Fibroblast of the conjunctiva (primary cell): ENCODE measurements around the gene PDE4D.

Experiments
- DNase-seq: peaks from one replicate; pipeline ENCODE4 v3.0.0-alpha.2; 2010; ENCODE audit warnings: low read depth

PDE4D gene

DNA sequence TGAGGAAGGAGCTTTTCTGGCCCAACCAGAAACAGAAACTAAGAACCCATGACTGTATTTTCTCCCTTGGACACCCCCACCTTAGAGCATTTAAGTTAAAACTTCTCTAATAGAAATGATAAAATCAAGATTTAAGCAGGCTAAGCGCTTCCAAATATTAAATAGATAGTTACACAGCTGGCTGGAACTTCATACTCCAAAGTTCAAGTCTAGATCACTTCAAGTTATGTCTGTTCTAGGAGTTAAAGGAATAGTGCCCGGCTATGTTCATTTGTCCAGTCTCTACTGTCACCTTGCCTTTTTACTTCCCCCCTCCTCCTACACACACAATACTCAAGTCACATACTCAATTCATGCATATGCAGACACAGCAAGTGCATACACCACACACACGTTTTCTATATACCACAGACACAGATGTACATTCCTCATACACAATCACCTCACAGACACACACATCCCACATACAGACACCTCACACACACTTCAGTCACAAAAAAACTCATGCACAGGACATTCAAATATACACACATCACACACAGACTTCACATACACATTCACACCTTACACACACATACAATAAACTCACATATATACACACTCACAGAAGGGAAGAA is 237.7 kb downstream of the PDE4D start:
- no peak for DNase-seq

DNA sequence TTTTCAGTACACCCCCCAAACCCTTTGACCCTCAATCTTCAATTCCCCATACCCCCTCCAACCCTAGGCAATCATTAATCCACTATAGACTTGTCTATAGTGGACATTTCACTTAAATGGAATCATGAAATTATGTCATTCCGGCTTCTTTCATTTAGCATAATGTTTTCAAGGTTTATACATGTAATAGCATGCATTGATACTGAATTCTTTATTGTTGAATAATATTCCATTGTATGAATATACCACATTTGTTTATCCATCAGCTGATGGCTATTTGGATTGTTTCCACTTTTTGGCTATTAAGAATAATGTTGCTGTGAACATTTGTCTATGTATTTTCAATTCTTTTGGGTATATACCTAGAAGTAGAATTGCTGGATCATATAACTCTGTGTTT is 238.8 kb downstream of the PDE4D start:
- no peak for DNase-seq

DNA sequence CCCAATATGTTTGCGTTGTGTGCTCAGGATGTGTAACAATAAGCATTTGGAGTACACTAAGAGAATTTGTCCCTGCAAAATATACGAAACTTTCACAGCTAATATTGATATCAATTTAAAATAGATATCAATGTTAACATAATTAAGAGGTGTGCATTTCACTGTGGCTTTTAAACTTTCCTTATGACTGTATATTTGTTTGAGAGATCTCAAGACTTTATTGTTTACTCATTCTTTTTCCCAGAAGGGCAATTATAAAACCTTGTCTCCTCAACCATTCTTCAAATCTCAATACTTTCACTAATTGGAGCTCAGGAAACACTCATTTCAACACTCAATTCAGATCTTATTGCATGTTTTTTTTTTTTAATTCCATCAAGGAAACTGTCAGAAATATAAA is 241.1 kb downstream of the PDE4D start:
- DNase-seq: no peak

DNA sequence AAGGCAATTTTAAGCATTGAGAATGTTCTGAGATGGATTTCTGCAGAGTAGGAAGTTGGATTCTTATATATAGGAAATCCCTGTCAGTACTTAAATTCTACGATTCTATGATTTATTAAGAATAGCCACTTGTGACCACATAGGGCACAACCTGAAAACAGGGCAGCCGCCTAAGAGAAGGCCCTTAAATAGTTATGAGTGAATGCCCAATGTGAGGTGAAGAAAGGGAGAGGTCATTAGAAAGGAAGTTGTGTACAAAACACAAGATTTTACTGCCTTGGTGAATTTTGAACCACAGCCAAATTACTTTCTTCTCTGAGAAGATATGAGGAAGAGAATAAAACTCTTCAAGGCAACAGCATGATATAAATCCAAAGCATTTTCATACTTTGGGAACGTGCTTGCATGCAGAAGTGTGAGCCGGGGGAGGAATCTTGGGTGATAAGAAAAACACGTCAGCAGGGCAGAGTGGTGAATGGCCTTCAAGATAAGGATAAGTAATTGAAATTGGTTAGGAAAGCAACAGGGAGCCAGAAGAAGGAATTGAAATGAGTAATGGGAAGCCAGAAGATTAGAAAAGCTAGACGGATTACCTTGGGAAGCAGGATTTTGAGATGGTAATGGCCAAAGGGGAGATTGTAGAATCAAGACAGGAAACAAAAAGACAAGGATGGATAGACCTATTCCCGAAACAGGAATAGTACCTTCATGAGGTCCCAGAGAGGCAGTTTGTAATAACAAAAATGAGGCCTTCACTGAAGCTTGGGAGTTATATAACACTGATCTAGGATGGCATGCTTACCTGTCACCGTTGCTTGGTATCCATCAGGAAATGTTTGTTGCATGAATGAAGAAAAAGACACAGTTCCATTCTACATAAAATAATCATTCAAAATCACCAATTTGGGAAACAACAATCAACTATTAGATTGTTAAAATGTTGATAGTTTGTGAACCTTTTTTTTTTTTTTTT is 244.3 kb downstream of the PDE4D start:
- DNase-seq: no peak

DNA sequence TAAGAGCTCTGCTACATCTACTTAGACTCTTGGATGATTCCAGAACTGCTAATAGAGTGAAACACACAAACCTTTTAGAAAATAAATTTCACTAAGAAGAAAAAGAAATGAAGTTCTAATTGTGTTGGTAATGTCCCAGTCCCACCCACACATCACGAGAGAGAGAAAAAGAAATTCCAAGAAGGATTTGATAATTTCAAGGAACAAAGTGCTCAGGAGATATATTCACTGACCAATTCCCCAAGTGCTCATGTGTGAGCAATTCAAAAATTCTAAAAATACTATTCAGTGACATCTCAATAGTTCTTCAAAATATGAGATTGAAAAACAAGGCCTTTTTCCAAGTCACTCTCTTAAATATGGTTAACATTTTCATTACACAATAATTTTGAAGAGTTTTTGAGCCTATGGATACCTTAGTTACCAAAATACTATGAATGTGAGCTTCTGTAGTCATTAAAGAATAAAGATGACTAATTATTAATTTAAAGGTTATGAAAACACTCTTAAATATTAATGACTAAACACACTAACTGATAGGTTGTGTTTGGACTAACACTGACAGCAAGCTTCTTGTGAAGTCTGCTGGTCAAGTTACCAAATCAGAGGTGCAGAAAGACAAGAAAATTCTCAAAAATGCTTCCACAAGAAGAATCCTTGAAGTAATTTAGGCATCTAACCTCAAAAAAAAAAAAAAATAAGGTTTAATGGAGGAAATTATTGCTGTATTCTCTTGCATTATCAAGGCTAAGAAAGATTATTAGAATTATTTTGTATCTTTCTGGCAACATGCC is 245.3 kb downstream of the PDE4D start:
- DNase-seq: no peak

DNA sequence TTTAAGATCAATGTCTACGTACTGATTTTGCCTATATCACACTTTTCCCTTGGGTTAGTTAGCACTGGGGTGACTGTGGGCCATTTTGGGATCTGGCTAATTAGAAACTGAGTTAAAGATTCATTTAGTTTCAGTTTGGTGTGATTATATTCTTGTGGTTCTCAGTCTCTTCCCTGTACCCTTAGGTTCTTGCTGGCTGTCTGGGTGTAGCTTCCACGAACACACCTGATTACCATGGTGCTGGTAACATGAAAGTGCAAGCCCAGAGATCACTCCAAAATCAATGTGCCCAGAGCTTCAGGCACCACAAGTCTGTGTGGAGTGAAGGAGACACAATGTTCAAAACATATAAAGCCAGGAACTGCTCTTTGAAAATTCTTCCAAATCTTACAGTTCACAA is 248.1 kb downstream of the PDE4D start:
- DNase-seq: no peak

DNA sequence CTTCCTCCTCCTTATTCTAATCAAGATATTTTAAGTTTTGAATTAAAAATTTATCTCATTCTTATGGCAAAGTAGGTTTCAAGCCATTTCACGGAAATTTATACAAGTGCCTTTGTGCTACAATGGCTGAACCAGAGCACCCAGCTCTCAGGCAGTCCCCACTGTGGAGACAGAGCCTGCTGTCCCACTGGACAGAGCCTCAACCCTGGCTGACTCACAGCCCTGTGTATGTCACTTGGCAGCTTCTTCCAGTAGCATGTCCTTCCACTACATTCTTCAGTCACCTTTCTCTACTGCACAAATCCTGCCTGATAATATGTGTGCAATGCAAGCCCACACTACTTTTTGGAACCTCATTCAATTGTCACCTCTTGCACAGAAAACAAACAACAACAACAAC is 253.1 kb downstream of the PDE4D start:
- DNase-seq: no peak

DNA sequence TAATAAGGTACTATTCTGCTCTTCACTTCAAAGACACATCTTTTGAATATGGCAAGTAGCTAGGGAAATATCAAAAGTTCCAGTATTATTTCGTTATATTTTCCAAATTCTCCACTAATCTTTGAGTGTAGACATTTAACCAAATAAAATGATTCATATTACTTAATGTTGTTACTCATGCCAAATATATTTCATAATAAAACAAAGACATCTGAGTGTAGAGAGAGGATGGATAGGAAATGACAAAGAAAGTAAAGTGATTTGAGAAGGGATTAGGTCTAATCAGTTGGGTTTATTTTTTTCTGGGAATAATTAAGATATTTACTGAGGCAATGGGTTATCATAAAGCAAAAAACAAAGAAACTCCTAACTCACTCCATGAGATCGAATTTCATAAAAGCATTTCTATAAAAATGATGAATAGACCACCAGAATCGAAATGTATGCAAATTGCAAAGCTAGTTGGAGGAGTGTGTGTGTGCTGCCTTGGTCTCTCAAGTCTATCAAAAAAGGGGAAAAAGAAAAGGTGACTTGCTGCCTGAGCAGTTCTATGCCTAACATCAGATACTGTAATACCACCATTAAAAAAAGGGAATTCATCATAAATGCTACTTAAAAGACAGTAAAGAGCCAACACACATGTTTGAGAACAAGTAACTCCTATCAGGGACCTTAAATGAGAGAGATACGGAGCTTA is 255.5 kb downstream of the PDE4D start:
- DNase-seq: no peak

DNA sequence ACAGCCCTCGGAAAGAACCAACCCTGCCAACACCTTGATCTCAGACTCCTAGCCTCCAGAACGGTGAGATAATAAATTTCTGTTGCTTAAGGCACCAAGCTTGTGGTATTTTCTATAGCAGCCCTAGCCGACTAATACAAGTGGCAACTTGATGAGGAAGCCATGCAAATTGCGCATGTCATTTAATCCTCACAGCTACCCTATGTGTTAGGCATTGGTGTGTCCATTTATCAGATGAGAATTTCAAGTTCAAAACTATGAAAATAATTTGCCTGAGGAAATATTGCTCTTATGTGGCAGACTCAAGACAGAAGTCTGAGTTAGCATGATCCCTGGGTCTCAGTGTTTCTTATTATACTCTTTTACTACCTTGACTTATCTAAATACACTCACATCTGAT is 264.0 kb downstream of the PDE4D start:
- DNase-seq: no peak

DNA sequence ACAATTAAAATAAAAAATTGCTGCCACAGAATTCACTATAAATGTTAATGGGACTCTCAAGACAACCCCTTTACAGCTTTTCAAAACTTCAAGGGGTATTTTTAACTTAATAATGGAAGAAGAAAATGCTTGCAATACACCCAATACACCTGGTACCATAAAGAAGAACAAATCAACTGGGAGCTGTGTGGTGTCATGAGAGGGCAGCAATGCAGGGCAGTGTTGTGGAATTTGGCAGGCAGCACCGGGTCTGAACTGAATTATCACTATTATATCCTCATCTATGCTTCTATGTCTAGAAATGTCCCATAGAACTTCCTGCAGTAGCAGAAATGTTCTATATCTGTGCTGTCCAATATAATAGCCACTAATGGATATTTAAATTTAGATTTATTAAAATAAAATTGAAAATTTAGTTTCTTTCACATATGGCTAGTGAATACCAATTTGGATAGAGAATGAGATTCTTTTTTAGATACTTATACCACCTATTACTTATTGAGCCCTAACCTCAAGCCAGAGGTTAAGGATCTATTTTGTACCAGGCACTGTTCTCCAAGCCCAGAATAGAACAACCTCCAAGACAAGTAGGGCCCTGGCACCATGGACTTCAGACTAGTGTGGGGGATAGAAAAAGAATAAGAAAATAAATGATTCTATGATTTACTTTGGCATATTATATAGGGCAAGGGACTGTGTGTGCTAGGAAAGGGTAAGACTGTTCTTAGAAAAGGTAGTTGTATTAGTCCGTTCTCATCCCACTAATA is 265.3 kb downstream of the PDE4D start:
- no peak for DNase-seq

DNA sequence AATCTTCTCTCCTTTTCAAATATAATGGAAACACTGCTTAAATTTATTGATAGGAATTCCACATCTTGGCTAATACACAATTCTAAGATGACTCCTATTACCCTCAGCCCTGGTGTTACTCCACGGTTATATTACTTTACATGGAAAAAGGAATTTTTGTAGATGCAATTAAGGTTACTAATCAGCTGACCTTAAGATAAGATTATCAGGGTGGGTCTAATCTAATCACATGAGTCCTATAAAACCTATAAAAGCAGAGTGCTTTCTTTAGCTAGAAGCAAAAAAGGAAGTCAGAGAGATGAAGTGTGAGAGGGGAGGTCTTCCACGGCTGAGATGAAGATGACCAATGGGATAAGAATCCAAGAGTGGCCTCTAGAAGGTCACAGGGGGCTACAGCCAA is 268.6 kb downstream of the PDE4D start:
- DNase-seq: no peak

DNA sequence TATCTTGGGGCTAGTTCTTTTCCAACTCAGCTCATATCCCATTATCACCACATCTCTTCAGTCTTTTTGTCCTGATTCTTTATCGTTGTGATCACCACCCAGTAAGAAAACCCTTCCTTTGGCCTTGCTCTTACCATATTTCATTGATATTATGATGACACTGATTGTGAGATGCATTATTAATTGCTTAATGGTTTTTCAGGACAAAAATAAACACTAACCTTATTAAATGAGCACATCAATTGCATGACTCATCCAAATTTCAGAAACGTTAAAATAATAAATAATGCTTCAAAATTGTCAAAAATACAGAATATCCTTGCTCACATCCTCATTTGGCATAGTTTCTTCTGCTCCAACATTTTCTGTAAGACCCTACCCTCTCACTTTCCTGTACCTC is 270.7 kb downstream of the PDE4D start:
- no peak for DNase-seq

DNA sequence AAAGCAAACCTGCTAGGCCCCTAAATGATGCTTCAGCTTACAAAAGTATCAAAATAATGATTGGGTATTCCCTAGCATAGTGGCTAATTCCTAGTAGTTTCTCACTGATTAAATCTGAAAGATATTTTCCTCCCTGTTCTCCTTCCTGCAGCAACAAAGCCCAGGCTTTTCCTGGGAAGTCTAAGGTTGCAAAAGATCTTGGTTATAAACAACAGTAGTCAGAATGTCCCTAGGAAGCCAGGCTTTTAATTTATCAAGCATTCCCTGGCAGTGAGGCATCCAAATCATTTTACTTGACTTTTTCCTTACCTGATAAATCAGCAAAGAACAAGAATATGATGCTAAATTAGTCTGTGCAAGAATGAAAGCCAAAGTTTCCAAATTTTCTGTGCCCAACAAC is 272.0 kb downstream of the PDE4D start:
- DNase-seq: no peak

DNA sequence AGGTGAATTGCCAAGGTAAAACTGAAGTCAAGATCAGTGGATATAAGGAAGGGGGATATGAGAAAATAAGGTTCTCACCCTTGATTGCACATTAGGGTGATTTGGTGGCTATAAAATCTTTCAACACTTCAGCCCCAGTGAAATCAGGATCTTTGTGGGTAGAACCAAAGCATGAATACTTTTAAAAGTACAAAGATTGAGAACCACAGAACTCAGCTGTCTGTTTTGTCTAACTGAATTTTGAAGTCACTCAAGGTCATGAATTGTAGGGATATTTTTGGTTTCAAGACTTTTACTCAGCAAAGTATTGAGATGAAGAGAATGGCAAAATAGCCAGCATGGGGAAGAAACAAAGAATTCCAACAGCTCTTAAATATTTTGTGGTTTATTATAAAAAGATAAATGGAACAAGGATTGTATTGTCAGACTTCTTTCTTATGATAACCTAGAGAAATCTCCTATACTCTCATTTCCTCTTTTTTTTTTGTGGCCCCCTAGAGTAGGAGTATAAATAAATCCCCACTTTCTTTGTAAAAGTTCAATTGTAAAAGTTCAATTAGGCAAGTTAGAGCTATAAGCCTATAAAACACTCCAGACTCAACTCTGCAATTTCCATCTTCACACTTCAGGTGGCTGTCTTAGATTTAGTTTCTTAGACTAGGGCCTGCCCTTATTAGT is 272.9 kb downstream of the PDE4D start:
- no peak for DNase-seq

DNA sequence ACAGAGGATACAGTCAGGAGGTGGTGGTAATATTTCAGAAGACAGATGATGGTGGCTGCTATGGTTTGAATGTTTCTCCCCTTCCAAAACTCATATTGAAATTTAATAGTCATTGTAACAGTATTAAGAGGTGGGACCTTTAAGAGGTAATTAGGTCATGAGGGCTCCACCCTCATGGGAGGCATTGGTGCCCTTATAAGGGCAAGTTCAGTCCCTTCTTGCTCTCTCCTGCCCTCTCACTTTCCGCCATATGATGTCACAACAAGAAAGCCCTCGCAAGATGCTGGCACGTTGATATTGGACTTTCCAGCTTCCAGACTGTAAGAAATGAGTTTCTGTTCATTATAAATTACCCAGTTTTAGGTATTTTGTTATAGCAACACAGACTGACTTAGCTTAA is 274.9 kb downstream of the PDE4D start:
- DNase-seq: no peak

DNA sequence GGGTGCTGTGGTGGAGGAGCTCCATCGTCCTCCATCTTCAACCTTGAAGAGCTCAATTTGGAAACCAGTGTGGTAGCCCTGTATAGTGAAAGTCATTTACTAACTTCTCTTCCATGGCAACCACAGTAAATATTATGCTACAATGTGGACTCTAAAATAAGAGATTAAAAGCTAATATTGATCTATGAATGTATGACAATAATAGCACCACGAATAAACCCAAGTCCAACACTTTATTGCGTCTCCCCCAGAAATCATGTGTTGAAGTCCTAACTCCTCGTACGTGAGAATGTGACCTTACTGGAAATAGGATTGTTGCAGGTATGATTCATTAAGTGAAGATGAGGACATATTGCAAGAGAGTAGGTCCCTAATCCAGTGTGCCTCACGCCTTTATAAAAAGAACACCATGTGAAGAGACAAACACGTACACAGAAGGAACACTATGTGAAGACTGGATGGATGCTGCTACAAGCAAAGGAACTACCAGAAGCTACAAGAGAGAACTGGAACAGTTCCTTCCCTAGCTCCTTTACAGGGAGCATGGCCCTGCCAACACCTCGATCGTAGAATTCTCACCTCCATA is 276.2 kb downstream of the PDE4D start:
- DNase-seq: no peak

DNA sequence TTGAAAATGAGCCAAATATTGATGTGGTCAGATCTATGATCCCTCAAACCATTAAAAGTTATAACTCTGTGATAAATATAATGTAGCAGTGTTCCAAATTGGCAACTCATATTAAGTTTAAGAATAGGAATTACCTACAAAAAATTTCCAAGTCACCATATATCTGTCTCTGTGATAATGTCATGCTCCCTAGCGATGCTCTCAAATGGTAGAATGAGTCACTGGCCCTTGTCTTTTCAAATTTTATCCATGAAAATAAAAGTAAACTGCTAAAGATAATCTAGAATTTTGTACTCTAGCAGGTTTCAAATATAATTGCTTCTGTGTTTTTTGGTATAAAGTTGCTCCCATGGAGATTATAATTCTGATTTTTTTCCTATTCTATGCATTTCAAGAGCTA is 277.1 kb downstream of the PDE4D start:
- DNase-seq: no peak

DNA sequence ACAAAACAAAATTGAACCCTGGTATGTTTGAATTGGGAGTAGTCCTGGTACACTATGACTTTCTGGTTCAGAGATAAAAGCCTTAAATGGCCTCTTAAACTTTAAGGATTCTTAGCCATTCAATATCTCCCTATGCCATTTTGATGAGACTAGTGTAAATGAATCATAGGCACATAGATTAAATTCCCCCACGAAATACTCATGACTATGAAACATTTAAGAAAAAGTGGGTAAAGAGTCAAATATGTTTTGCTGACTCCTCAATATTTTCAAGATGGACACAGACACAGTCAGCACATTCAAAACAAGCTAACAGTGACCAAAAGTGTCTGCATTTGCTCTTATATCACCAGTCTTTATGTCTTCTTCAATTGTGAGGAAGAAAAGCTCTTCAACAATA is 278.3 kb downstream of the PDE4D start:
- peak; percentile 3 for DNase-seq

DNA sequence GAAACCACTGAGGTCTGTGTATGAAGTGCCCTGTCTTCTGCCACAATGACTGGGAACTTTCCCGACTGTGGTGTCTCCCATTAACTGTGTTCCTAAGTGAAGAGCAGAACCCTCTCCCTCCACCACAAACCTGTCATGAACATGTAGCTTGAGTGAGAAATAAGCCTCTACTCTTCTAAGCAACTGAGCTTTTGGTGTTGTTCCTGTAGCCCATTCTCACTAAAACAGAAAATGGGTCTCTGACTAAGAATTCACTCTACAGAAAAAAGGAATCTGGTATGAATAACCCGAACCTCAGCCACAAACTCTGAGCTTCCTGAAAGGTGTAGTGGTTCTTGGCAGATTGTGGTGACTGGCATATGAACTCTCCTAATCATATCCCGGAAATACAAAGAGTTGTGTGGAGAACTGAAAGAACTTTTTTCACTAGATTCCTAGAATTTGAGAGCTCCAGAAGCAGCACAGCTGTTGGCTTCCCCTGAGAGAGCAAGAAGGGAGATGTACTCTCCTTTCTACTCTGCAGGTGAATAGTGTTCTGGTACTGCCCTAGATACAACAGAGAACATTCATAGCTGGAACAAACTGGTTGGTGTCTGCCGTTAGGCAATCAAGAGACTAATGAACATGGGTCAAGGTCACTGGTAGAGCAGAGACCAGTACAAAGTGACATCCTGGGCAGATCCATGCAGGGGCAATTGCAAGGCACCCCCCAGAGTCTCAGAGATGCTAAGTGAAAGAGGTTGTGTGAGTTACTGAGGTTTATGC is 283.8 kb downstream of the PDE4D start:
- DNase-seq: no peak

DNA sequence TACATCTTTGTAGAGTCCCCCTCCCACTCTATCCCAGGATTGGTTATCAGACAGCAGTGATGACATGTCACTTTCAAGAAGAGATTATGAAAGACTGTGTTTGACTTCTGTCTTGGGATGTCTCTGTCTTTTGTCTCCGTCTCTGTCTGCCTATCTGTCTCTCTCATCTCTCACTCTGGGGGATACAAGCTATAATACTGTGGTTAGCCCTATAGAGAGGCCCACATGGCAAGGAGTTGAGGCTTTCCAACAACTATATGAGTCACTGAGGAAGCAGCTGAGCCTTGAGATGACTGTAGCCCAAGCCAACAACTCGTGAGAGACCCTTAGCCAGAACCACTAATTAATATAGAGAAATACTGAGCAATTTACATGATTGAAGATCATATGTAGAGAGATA is 284.8 kb downstream of the PDE4D start:
- no peak for DNase-seq
